Stomach (tissue), 8 donors: ENCODE results near the gene AP4M1. TPM values are rescaled to one million over a fixed set of nuclear protein-coding genes. Genes with fewer than 3 reads are reported as not detected.

Experiments used
- polyA plus RNA-seq, 3 donors: library from polyadenylated mRNA; stranded (reverse); fragments of 200-250 nt; gene quantifications; one replicate each; pipeline ENCODE4 v1.2.3, GENCODE V29; 2013
- small RNA-seq, 4 donors: library from RNA; depleted of rRNA; stranded (forward); fragments of <200 nt; gene quantifications; one replicate each; pipeline ENCODE3, GENCODE V24; 2016
- total RNA-seq, 5 donors: library from RNA; depleted of rRNA; stranded (reverse); fragments of >200 nt; gene quantifications; one replicate each; pipeline versions ENCODE4 v1.1.0 to v1.2.3, GENCODE V29; 2014 to 2016
- donor health status: healthy with polysubstance abuse.
- donor health status: Bipolar disorder and iron deficiency.
- donor health status: healthy.

Gene AP4M1
- total and polyA plus RNA-seq, 8 donors = 8.4 to 103 (median 20.5) TPM

Small RNA genes lying within 50 kb of the gene (small RNA-seq; reads per million reads assigned to genes)
- 55.3 to 224 (median 139) reads per million in 4 donors for gene MIR106B
- 1,142 to 4,194 (median 1,945) reads per million in 4 donors for gene MIR25
- 79.7 to 216 (median 169) reads per million in 4 donors for gene MIR93

Other genes with a start within 250 kb of the AP4M1 start
- 1 to 10 TPM in 1 of 5 donors, not detected in 4; 1.1 TPM for gene OR2AE1, start 224.6 kb upstream of the AP4M1 start, total RNA-seq
- gene OR2AE1, start 224.6 kb upstream of the AP4M1 start, polyA plus RNA-seq = not detected
- gene TRIM4, start 182.1 kb upstream of the AP4M1 start, total RNA-seq = 10 to 100 TPM; 25.3 to 46.1 (median 40.3) TPM
- gene TRIM4, start 182.1 kb upstream of the AP4M1 start, polyA plus RNA-seq = 10 to 100 TPM; 12.6 to 21.8 (median 13.8) TPM
- gene GJC3, start 172.0 kb upstream of the AP4M1 start, total RNA-seq = not detected
- under 1 TPM in 2 of 3 donors, not detected in 1; 0.15 to 0.75 TPM for gene GJC3, start 172.0 kb upstream of the AP4M1 start, polyA plus RNA-seq
- gene AZGP1, start 125.6 kb upstream of the AP4M1 start, total RNA-seq = 10 to 100 TPM in 2 of 5 donors, 1 to 10 TPM in 2, not detected in 1; 6.8 to 92.3 (median 32.7) TPM
- gene AZGP1, start 125.6 kb upstream of the AP4M1 start, polyA plus RNA-seq = 100 to 1,000 TPM; 235 to 461 (median 422) TPM
- 100 to 1,000 TPM in 1 of 5 donors, 10 to 100 TPM in 4; 49.0 to 153 (median 55.2) TPM for gene ZKSCAN1, start 86.0 kb upstream of the AP4M1 start, total RNA-seq
- 10 to 100 TPM in 2 of 3 donors, 1 to 10 TPM in 1; 9.5 to 13.6 (median 10.0) TPM for gene ZKSCAN1, start 86.0 kb upstream of the AP4M1 start, polyA plus RNA-seq
- gene ZSCAN21, start 51.9 kb upstream of the AP4M1 start, total RNA-seq = 10 to 100 TPM in 4 of 5 donors, 1 to 10 TPM in 1; 6.4 to 48.4 (median 14.6) TPM
- gene ZSCAN21, start 51.9 kb upstream of the AP4M1 start, polyA plus RNA-seq = 1 to 10 TPM; 5.4 to 7.0 (median 6.8) TPM
- gene ZNF3, start 19.9 kb upstream of the AP4M1 start, total RNA-seq = 10 to 100 TPM; 15.2 to 42.0 (median 37.8) TPM
- gene ZNF3, start 19.9 kb upstream of the AP4M1 start, polyA plus RNA-seq = 10 to 100 TPM; 12.4 to 19.6 (median 13.5) TPM
- gene COPS6, start 12.7 kb upstream of the AP4M1 start, total RNA-seq = 100 to 1,000 TPM in 1 of 5 donors, 10 to 100 TPM in 4; 34.2 to 197 (median 87.5) TPM
- 100 to 1,000 TPM in 2 of 3 donors, 10 to 100 TPM in 1; 90.0 to 125 (median 117) TPM for gene COPS6, start 12.7 kb upstream of the AP4M1 start, polyA plus RNA-seq
- 100 to 1,000 TPM in 1 of 5 donors, 10 to 100 TPM in 4; 41.3 to 104 (median 88.9) TPM for gene MCM7, start 246 bp upstream of the AP4M1 start, total RNA-seq
- 10 to 100 TPM; 39.6 to 54.5 (median 46.4) TPM for gene MCM7, start 246 bp upstream of the AP4M1 start, polyA plus RNA-seq
- 100 to 1,000 TPM in 1 of 5 donors, 10 to 100 TPM in 4; 15.4 to 106 (median 33.8) TPM for gene TAF6, start 17.7 kb downstream of the AP4M1 start, total RNA-seq
- gene TAF6, start 17.7 kb downstream of the AP4M1 start, polyA plus RNA-seq = 10 to 100 TPM; 22.0 to 29.8 (median 24.8) TPM
- gene CNPY4, start 18.0 kb downstream of the AP4M1 start, total RNA-seq = 10 to 100 TPM in 2 of 5 donors, 1 to 10 TPM in 1, under 1 TPM in 2; 0.45 to 10.6 (median 7.1) TPM
- 1 to 10 TPM; 5.7 to 6.3 (median 5.8) TPM for gene CNPY4, start 18.0 kb downstream of the AP4M1 start, polyA plus RNA-seq
- gene MBLAC1, start 25.3 kb downstream of the AP4M1 start, total RNA-seq = 1 to 10 TPM in 2 of 5 donors, not detected in 3; 1.3 to 6.1 TPM
- 1 to 10 TPM; 1.3 to 4.2 (median 1.7) TPM for gene MBLAC1, start 25.3 kb downstream of the AP4M1 start, polyA plus RNA-seq
- 100 to 1,000 TPM in 3 of 5 donors, 10 to 100 TPM in 2; 26.3 to 889 (median 159) TPM for gene LAMTOR4, start 47.3 kb downstream of the AP4M1 start, total RNA-seq
- 100 to 1,000 TPM; 307 to 476 (median 334) TPM for gene LAMTOR4, start 47.3 kb downstream of the AP4M1 start, polyA plus RNA-seq
- gene TRAPPC14, start 57.1 kb downstream of the AP4M1 start, total RNA-seq = 10 to 100 TPM; 16.2 to 33.3 (median 28.6) TPM
- gene TRAPPC14, start 57.1 kb downstream of the AP4M1 start, polyA plus RNA-seq = 10 to 100 TPM; 10.7 to 17.2 (median 11.4) TPM
- gene GAL3ST4, start 67.0 kb downstream of the AP4M1 start, total RNA-seq = 1 to 10 TPM in 2 of 5 donors, not detected in 3; 1.5 to 1.6 TPM
- gene GAL3ST4, start 67.0 kb downstream of the AP4M1 start, polyA plus RNA-seq = 1 to 10 TPM; 1.7 to 2.4 (median 2.1) TPM
- gene GPC2, start 75.7 kb downstream of the AP4M1 start, total RNA-seq = 1 to 10 TPM in 3 of 5 donors, under 1 TPM in 1, not detected in 1; 0.92 to 4.9 (median 2.6) TPM
- gene GPC2, start 75.7 kb downstream of the AP4M1 start, polyA plus RNA-seq = under 1 TPM in 2 of 3 donors, not detected in 1; 0.12 to 0.48 TPM
- under 1 TPM in 1 of 5 donors, not detected in 4; 0.92 TPM for gene STAG3, start 76.3 kb downstream of the AP4M1 start, total RNA-seq
- 1 to 10 TPM in 2 of 3 donors, under 1 TPM in 1; 0.50 to 8.8 (median 1.5) TPM for gene STAG3, start 76.3 kb downstream of the AP4M1 start, polyA plus RNA-seq
- 1 to 10 TPM in 4 of 5 donors, not detected in 1; 1.1 to 3.8 (median 1.4) TPM for gene PVRIG, start 118.3 kb downstream of the AP4M1 start, total RNA-seq
- gene PVRIG, start 118.3 kb downstream of the AP4M1 start, polyA plus RNA-seq = 1 to 10 TPM in 1 of 3 donors, under 1 TPM in 2; 0.56 to 1.7 (median 0.95) TPM
- gene SPDYE3, start 206.1 kb downstream of the AP4M1 start, total RNA-seq = not detected
- gene SPDYE3, start 206.1 kb downstream of the AP4M1 start, polyA plus RNA-seq = not detected